CD4-positive, alpha-beta T cell treated with Interleukin-6 at 100 ng/mL for 8 hours (primary cell): Measurements from ENCODE around the gene LRCOL1.
"Not testable (repeated sequence)": the region's sequence is repeated elsewhere in the genome, so short reads cannot be mapped to it uniquely, and the experiment has no call there.

Source experiments
- DNase-seq: peaks from one replicate; pipeline ENCODE4 v3.0.0-alpha.2; 2020; ENCODE audit warnings: mixed read lengths, low spot score

Gene LRCOL1

DNA sequence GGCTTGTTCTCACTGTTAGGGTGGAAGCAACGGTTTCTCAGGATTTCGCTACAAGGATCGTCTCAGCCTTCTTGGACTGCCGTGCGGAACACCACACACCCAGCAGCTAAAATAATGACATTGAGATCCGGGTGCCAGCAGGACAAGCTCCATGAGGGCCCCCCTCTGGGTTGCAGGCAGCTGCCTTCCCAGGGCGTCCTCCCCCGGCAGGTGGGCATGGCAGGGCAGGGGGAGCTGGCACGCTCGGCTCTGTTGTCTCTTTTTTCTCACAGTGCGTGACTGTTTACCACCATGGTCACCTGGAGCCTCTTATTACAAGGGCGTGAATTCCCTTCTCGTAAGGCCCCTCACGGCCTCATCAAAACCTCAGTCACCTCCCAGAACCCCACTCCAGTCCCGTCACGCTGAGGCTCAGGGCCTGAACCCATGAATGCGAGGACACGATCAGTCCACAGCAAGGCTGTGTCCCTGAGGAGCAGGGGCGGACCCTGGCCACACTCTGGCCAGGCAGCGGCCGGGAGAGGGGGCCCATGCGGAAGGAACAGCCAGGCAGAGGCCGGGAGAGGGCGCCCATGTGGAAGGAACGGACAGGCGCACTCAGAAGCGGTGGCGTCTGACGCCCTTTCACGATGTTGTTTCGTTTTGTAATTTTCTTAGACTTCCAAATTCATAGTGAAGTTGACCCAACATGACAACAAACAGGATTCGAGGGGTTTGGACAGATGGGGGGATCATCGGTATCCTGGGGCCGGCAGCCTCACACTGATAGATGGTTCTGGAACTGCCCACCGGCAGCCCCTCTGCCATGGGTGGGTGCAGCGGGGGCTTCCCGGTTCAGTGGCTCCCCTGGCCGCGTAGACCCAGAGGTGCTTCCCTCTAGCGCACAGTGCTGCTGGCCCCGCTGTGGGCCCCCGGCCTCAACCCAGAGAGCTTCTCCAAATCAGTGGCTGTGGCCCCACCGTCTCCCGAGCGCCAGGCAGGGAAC is 10.0 kb downstream of the LRCOL1 start:
- peak; percentile 29 for DNase-seq

DNA sequence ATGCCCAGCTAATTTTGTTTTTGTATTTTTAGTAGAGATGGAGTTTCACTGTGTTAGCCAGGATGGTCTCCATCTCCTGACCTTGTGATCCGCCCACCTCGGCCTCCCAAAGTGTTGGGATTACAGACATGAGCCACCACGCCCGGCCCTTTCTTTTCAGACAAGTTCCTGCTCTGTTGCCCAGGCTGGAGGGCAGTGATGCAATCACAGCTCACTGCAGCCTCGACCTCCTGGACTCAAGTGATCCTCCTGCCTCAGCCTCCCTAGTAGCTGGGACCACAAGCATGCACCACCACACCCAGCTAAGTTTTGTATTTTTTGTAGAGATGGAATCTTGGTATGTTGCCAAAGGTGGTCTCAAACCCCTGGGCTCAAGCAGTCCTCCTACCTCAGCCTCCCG is 10.9 kb downstream of the LRCOL1 start:
- DNase-seq = not testable (repeated sequence)

DNA sequence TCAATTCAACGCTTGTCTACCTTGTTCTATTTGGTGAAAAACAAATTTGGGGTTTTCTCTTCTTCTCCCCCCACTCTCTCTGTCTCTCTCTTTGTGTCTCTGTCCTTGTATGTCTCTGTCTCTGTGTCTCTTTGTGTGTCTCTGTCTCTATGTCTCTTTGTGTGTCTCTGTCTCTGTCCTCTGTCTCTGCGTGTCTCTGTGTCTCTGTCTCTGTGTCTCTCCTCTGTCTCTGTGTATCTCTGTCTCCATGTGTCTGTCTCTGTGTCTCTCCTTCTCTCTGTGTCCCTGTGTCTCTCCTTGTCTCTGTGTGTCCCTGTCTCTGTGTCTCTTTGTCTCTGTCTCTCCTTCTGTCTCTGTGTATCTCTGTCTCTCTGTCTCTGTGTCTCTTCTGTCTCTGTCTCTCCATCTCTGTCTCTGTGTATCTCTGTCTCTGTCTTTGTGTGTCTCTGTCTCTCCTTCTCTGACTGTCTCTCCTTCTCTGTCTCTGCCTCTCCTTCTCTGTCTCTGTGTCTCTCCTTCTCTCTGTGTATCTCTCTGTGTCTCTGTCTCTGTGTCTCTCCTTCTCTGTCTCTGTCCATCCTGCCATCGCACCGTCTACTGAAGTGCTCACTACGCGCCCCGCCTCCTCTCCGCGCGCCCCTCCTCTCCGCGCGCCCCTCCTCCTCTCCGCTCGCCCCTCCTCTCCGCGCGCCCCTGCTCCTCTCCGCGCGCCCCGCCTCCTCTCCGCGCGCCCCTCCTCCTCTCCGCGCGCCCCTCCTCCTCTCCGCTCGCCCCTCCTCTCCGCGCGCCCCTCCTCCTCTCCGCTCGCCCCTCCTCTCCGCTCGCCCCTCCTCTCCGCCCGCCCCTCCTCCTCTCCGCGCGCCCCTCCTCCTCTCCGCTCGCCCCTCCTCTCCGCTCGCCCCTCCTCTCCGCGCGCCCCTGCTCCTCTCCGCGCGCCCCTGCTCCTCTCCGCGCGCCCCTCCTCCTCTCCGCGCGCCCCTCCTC is 12.8 kb downstream of the LRCOL1 start:
- peak; percentile 28 for DNase-seq

DNA sequence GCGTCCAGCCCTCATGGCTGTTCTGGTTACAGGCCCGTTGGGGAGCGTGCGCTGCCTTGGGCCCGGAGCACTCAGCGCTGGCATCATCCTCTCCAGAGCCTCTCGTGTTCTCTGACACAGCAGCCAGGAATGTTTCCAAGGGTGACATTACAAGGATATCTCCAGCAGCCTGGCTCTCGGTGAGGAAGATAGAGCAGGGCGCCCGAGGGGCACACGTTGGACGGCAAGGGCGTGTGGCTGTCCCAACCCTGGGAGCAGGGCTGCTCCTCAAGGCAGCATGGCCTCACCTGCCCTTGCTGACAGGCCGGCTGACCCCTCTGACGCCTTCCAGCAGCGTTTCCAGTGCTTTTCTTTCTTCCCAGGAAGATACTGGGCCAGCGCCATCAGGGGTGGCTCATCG is 14.4 kb downstream of the LRCOL1 start:
- no peak for DNase-seq

DNA sequence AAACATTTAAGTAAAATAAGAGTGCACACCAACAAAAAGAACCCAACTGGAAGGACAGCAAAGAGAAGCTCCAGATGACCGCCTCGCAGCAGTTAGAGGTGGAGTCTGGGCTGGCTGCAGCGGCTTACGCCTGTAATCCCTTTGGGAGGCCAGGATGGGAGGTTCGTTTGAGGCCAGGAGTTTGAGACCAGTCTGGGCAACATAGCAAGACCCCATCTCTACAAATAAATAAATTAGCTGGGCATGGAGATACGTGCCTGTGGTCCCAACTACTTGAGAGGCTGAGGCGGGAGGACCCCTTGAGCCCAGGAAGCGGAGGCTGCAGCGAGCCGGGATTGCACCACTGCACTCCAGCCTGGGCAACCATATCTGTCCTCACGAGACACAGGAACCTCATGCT is 15.2 kb downstream of the LRCOL1 start:
- no peak for DNase-seq

DNA sequence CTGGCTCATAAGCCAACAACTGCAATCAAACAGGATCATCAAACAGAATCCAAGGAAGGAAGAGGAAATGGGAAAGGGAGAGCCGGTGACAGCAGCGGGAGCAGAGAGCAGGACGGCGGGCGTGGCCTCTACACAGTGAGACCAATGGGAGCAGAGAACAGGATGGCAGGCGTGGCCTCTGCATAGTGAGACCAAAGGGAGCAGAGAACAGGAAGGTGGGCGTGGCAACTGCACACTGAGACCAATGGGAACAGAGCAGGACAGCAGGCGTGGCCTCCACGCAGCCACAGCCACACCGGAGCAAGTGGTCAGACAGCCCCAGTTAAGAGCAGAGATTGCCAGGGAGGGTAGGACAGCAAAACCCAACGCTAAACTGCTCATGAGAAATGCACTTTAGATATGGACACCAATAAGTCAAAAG is 16.4 kb downstream of the LRCOL1 start:
- no peak for DNase-seq

DNA sequence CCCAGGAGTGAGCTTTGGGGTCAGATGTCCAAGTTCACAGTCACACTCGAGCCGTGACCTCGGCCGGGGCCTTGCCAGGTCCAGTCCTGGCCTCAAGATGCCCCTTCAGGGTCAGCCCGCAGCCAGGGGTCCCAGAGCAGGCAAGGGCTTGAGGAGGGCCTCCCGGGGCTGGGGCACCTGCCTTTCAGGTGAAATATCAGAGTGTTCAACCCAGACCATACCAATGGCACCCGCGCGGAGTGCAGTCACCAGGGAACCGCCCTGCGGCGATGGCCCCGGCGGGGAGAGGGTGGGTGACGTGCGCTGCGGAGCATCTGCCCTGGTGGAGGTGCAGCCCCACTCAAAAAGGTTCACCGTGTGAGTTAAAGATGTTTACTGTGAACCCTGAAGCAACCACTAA is 16.9 kb downstream of the LRCOL1 start:
- DNase-seq = no peak

DNA sequence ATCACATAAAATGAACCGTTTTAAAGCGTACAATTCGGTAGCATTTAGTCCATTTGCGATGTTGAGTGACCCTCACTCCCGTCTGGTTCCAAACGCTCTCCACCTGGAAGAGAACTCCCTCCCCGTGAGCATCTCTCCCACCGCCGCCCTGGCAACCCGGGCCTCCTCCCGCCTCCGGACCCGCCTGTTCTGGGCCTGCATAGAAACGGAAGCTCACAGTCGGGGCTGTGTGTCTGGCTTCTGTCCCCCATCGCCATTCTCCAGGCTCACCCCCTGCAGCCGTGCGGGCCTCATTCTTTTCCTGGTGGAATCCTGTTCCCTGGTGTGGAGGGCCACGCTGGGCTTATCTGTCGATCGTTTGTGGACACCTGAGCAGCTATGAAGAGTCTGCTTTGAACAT is 17.3 kb downstream of the LRCOL1 start:
- DNase-seq = no peak

DNA sequence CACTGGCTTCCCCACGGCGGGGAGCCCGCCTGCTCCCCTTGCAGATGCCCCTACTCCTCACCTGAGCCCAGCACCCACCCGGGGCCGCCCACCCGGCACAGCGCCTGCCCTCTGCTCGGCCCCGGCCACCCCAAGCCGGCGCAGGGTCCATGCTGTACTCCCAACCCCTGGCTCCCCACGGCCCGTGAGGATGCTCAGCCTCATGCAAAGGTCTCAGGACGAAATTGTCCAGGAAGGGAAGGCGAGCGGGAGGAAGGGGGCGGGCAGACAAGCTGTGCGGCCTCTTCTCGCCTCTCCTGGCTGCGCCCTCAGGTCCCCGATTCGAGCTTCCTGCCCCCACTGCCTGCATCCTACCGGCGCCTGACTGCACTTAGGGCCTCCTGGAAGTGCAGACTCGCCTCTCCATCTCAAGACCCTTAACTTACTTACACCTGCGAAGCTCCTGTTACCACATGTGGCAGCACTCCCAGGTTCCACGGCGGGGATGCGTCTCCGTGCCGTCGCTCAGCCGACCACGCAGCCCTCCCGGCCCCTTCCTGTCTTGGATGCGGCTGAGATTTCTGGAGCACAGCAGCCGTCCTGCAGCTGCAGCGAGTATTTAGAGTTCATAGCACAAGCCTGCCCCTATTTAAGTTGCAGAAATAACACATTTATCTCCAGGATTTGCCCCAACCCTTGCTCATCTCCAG is 18.0 kb downstream of the LRCOL1 start:
- DNase-seq = no peak

DNA sequence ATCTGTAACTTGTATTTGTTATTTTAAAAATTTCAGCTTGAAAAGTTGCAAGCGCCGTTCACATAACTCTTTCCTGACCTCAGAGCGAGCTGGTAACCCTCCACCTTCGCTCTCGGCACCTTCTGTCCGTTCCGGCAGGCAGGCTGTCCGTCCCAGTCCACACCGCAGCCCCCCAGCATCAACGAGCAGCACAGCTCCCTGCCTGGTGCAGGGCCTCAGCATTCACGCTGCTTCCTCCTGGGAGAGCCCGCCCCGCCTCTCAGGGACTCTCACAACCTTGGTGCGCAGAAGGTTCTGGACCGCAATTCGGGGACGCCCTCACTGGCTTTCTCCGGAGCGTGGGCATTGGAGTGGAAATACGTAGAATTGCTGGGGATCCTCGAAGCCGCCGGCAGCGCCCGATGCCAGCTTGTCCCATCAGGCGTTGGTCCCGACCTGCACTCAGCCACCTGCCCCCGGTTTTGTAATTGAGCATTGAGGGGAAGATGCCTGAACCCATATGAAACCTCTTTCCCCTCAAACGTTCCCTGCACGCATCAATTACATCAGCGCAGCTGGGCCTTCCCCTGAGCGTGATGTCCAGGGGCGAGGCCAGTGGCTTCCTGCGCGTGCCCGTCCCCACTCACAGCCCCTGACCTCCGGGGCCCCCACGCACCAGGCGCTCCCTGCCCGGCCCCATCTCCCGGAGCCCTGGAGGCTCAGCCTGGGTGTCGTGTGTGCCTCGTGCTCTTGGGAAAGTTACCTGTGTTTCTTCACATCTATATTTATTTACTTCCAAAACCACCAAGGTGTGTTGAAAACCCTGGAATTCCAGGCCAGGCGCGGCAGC is 19.1 kb downstream of the LRCOL1 start:
- no peak for DNase-seq

DNA sequence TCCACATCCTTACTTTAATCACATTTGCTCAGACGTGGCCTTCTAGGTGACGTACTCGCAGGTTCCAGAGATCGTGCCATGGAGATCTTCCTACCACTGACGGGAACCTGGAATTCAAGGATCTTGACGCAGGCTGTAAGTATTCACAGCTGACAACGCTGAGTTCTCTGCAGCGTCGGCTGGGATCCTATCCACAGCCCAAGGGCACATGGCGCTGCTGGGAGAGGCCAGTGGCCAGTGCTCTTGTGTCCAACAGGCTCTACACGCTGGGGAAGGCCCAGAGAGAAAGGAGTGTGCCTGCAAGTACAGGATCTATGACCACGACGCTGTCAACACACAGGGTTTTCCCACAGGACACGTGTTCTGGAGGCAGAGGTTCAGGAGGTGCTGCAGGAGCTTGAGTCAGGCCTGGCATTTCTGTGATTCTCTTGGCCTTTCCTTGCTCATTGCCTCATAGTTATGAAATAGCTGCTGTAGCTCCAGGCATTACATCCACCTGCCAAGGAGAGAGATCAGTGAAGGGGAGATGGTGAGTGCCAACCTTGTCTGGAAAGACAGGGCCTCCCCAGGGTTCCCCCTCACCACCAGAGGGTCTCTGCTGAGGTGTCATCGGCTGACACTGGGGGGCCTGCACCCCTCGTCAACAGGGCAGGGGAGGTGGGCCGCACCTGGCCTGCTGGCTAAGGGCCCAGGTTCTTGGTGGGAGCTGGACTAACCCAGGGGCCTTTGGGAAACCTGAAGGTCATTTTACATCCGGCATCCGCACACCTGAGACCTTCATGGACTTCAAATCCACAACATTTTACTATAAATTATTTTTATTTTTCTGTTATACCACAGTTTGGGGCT is 21.3 kb downstream of the LRCOL1 start:
- DNase-seq = no peak

DNA sequence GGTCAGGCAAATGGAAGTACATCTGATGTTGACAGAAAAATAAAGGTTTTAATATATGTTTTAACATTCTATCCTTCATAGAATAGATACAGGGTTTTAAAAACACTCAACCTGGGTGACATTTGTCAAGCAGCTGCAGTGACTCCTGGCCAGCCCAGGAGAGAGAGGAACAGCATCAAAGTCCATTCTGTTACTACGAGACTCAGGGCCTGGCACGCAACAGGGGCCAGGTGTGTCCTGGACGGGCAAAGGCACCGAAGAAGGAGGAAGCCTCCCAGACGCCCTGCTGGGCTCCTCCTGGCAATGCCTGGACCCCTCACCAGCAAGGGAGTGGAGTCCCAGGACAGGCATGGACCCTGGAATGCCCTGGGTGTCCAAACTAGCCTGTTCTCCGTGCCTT is 22.1 kb downstream of the LRCOL1 start:
- DNase-seq = no peak

DNA sequence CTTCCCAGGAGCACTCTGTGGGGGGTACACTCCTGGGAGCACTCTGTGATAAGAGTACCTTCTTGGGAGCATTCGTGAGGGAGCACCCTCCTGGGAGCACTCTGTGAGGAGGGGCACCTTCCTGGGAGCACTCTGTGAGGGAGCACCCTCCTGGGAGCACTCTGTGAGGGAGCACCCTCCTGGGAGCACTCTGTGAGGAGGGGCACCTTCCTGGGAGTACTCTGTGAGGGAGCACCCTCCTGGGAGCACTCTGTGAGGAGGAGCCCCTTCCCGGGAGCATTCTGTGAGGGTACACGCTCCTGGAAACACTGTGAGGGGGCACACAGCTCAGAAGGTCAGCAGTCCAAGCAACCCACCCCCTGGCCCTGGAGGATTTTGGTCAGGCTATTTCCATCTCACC is 22.6 kb downstream of the LRCOL1 start:
- no peak for DNase-seq

DNA sequence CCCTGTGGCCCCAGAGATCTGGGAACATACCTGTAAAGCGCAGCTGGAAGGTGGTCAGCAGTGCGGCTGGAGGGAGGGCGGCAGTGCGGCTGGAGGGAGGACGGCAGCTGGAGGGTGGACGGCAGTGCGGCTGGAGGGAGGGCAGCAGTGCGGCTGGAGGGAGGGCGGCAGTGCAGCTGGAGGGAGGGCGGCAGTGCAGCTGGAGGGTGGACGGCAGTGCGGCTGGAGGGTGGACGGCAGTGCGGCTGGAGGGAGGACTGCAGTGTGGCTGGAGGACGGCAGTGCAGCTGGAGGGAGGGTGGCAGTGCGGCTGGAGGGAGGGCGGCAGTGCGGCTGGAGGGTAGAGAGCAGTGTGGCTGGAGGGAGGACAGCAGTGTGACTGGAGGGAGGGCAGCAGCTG is 23.5 kb downstream of the LRCOL1 start:
- DNase-seq = no peak

DNA sequence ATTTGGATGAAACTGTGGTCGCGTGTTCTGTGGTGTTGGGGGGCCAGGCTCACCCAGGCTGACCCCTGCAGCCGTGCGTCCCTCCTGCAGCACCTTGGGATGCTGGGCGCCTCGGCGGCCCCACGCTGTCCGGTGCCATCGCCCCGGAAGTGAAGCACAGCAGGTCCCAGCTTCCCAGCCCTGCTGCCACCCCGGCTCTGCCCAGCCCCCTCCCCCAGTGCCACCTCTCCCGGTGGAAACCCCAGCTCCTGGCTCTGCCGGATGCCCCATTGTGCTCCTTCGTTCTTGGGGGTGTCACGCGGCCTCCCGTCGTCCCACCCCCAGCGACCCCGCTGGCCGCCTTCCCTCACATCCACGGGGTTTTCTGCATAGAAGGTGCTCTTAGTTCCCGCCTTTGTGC is 25.2 kb downstream of the LRCOL1 start:
- DNase-seq = no peak

DNA sequence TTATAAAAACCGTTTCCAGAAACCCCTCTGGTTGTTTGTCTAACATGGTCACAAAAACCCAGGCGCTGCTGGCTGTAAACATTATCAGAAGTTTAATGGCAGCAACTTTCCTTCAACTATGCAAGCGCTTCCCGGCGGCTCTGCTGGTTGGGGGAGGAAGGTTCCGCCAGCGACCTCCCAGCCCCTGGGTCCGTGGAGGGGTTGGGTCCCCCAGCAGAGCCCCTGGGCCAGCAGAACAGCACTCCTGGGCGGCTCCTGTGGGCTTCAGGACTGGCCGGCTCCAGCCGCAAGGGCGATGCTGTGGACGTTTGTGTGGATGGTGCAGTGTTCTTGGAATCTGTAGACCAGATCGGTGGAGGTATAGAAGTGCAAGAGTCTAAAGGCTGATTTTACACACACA is 26.0 kb downstream of the LRCOL1 start:
- no peak for DNase-seq

DNA sequence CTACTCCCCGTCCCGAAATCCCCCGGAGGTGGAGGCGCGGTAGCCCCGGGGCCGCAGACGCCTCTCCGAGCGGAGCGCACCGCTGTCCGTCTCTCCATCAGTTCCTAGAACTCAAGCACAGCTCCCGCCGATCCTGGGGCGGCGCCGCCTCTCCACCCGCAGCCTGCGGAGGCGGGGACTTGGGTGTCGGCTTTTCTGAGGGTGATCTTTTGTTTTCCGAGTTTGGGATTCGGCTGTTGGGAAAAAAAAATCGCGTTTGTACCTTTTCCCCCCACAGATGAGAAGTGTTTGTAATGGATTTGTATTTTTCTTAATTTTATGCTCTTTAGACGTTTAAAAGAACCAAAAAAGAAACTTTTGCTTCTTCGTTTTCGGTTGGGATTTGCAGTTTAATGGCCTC is 26.6 kb downstream of the LRCOL1 start:
- DNase-seq = no peak

DNA sequence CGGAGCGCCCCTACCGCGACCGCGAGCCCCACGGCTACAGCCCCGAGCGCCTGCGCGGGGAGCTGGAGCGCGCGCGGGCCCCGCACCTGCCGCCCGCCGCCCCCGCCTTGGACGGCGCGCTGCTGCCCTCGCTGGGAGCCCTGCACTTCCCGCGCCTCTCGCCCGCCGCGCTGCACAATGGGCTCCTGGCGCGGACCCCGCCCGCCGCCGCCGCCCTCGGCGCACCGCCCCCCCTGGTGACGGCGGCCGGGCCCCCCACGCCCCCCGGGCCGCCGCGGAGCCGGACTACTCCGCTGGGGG is 27.0 kb downstream of the LRCOL1 start:
- DNase-seq = no peak

DNA sequence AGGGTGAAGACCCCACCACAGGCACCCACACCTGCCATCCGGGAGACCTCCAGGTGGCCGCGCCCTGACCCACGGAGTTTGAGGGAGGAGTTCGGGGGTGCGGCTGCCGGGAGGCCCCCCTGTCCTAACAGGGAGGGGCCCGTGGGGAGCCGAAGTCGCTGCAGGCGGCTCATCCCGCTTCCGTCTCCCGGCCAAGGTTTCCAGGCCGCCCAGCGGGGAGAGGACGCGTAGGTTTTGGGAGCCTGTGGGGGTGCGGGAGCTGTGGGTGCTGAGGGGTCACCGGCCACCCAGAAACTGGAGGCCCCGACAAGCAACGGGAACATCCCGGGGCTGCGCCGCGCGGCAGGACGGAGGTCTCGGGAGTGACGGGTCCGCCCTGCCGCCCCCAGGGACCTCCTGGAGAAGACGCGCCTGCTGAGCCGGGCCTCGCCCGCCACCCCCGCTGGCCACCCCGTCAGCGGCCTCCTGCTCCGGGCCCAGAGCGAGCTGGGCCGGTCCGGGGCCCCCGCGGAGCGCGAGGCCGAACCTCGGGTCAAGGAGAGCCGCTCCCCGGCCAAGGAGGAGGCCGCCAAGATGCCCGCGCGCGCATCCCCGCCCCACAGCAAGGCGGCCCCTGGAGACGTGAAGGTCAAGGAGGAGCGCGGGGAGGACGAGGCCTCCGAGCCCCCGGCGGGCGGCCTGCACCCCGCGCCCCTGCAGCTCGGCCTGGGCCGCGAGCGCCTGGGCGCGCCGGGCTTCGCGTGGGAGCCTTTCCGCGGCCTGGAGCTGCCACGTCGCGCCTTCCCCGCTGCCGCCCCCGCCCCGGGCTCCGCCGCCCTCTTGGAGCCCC is 27.6 kb downstream of the LRCOL1 start:
- DNase-seq = no peak

DNA sequence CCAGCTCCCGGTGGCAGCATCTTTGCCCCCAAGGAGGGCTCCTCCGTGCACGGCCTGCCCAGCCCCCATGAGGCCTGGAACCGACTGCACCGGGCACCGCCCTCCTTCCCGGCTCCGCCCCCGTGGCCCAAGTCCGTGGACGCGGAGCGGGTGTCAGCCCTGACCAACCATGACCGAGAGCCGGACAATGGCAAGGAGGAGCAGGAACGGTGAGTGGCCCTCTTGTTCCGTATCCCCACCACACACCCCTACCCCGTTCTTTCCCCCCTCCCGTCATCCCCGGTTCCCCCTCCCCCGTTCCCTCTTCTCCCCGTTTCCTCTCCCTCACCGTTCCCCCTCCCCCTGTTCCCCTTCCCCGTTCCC is 28.3 kb downstream of the LRCOL1 start:
- no peak for DNase-seq
